ENCODE results near the gene SMIM44. TPM values are rescaled to one million over a fixed set of nuclear protein-coding genes. Genes with fewer than 3 reads are reported as not detected.

SMIM44 gene
- total RNA-seq, 4 donors from 2014 or later, result 5.4 to 11.0 TPM; not detected in 2

- Histone ChIP-seq H3K36me3 (peaks cover 0 to 19% (median 0%) of the 10 kb centered on the region in 3 donors), H3K4me1 (peaks cover 0 to 46% (median 0%) of the 10 kb centered on the region in 4 donors)
- TF ChIP-seq CTCF (IDR thresholded peaks at IDR 0.05) (no peak), POLR2A (IDR thresholded peaks at IDR 0.05) (no peak)
Observed at GRCh38 chr19:3476830-3477229, 6.4 kb downstream of the SMIM44 start.

DNA sequence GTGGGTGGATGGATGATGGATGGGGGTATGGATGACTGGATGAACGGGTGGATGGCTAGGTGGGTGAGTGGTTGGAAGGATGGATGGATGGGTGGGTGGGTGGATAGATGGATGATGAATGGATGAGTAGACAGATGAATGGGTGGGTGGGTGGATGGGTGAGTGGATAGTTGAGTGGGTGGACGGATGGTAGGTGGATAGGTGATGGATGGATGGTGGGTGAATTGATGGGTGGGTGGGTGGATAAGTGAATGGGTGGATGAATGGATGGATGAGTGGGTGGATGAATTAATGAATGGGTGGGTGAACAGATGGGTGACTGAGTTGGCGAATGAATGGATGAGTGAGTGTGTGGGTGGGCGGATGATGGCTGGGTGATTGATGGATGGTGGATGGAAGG is 7.8 kb downstream of the SMIM44 start:
- H3K36me3 ChIP-seq, result peaks cover 0 to 19% (median 0%) of the 10 kb centered on the region in 3 donors
- no peaks in the 10 kb centered on the region for H3K27me3 ChIP-seq
- TF ChIP-seq POLR2A (IDR thresholded peaks at IDR 0.05), result no peak
- no peak for TF ChIP-seq CTCF (IDR thresholded peaks at IDR 0.05)
- no peaks in the 10 kb centered on the region for H3K9me3 ChIP-seq
- H3K4me1 ChIP-seq, result peaks cover 0 to 34% (median 0%) of the 10 kb centered on the region in 4 donors
- no peak for DNase-seq
- H3K27ac ChIP-seq, result peak overlapping the region in 1 of 4 donors; percentile 5
- no peak overlapping the region for H3K4me3 ChIP-seq

More at GRCh38 chr19:3476830-3477229, 6.4 kb downstream of the SMIM44 start:
- H3K4me3 ChIP-seq, result no peak overlapping the region
- peaks cover 0 to 3% of the 10 kb centered on the region in 2 donors for H3K27me3 ChIP-seq
- no peaks in the 10 kb centered on the region for H3K9me3 ChIP-seq
- DNase-seq, result no peak
- H3K27ac ChIP-seq, result no peak overlapping the region

- Histone ChIP-seq H3K27ac (peak overlapping the region in 3 of 4 donors; percentile 17 to 83 (median 69)), H3K4me1 (peaks cover 0 to 34% (median 0%) of the 10 kb centered on the region in 4 donors), H3K36me3 (peaks cover 0 to 19% (median 0%) of the 10 kb centered on the region in 3 donors), H3K9me3 (no peaks in the 10 kb centered on the region), H3K4me3 (peak overlapping the region in 2 of 4 donors; percentile 9 to 10), H3K27me3 (no peaks in the 10 kb centered on the region)
- no peak for TF ChIP-seq CTCF (IDR thresholded peaks at IDR 0.05)
- no peak for TF ChIP-seq POLR2A (IDR thresholded peaks at IDR 0.05)
- DNase-seq, result no peak
Observed at GRCh38 chr19:3474614-3475013, 8.6 kb downstream of the SMIM44 start.

- TF ChIP-seq CTCF (IDR thresholded peaks at IDR 0.05), result no peak
- TF ChIP-seq POLR2A (IDR thresholded peaks at IDR 0.05), result peak in 1 of 2 donors; percentile 7
- Histone ChIP-seq H3K4me3 (peak overlapping the region in 2 of 4 donors; percentile 9 to 10), H3K9me3 (no peaks in the 10 kb centered on the region), H3K27ac (peak overlapping the region in 3 of 4 donors; percentile 17 to 83 (median 69)), H3K36me3 (peaks cover 0 to 19% (median 0%) of the 10 kb centered on the region in 3 donors), H3K27me3 (no peaks in the 10 kb centered on the region), H3K4me1 (peaks cover 0 to 29% (median 0%) of the 10 kb centered on the region in 4 donors)
- peak in 2 of 3 donors; percentile 73 to 80 for DNase-seq
Observed at GRCh38 chr19:3474010-3474409, 9.2 kb downstream of the SMIM44 start.

DNA sequence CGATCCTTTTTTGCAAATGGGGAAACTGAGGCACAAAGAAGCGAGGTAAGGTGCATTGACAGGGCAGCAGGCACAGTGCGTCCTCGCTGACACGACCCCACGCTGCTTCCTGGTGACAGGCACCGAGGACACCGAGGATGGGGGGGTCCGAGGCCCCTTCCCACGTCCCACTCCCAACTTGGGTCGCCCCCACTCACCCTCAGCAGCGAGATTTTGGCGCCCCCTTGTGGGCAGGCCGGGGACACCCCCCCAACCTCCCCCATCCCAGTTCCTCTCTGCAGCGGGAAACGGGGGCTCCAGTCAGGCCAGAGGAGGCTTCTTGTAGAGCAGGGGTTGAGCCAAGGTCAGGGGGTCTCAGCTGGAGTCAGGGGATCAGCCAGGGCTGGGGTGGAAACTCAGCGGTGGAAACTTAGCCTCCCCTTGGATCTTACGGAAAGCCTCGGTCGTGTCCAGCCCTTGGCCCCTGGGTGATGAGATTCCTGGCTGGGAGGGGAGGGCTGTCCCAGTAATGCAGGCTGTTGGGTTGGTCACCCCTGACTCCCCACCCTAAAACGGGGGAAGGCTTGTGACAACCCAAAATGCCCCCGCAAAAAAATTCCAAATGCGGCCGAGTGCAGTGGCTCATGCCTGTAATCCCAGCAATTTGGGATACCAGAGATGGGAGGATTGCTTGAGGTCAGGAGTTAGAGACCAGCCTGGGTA is 11.1 kb downstream of the SMIM44 start:
- peaks cover 0 to 25% (median 0%) of the 10 kb centered on the region in 4 donors for H3K4me1 ChIP-seq
- peaks cover 0 to 14% (median 0%) of the 10 kb centered on the region in 3 donors for H3K36me3 ChIP-seq
- H3K9me3 ChIP-seq, result no peaks in the 10 kb centered on the region
- peak in 1 of 3 donors; percentile 69 for DNase-seq
- H3K27me3 ChIP-seq, result no peaks in the 10 kb centered on the region
- no peak overlapping the region for H3K4me3 ChIP-seq
- TF ChIP-seq CTCF (IDR thresholded peaks at IDR 0.05) (peak; percentile 27 to 68 (median 63)), POLR2A (IDR thresholded peaks at IDR 0.05) (peak in 1 of 2 donors; percentile 9)
- no peak overlapping the region for H3K27ac ChIP-seq

Measured in Peyer's patch (tissue), 4 donors.